Putamen (tissue), 1 donor: Measurements from ENCODE around the gene ATF1.
"Not testable (repeated sequence)": the region's sequence is repeated elsewhere in the genome, so short reads cannot be mapped to it uniquely, and the experiment has no call there.

Source experiments
- DNase-seq: peaks from one replicate; pipeline ENCODE4 v3.0.0-alpha.2; 2016; ENCODE audit warnings: low spot score

The ATF1 gene

GRCh38 chr12:50753232-50753769, 10.6 kb upstream of the ATF1 start:
- DNase-seq, result no peak

- DNase-seq, result peak; percentile 56
These were observed 589 bp downstream of the ATF1 start for GRCh38 chr12:50764286-50765094.

- peak; percentile 47 for DNase-seq
These were observed 1.4 kb downstream of the ATF1 start for GRCh38 chr12:50765095-50765911.

- DNase-seq, result no peak
These were observed 4.5 kb downstream of the ATF1 start for GRCh38 chr12:50768391-50768790.

- DNase-seq, result not testable (repeated sequence)
These were observed 4.9 kb downstream of the ATF1 start for GRCh38 chr12:50768813-50769212.

- no peak for DNase-seq
These were observed 7.5 kb downstream of the ATF1 start for GRCh38 chr12:50771409-50771808.

- no peak for DNase-seq
These were observed 8.6 kb downstream of the ATF1 start for GRCh38 chr12:50772470-50772869.

GRCh38 chr12:50772877-50773276, 9.0 kb downstream of the ATF1 start:
- no peak for DNase-seq

- DNase-seq, result no peak
These were observed 11.3 kb downstream of the ATF1 start for GRCh38 chr12:50775251-50775650.

- DNase-seq, result no peak
These were observed 13.1 kb downstream of the ATF1 start for GRCh38 chr12:50776749-50777728.

- no peak for DNase-seq
These were observed 15.0 kb downstream of the ATF1 start for GRCh38 chr12:50778663-50779590.

GRCh38 chr12:50780013-50780412, 16.1 kb downstream of the ATF1 start:
- DNase-seq, result no peak

GRCh38 chr12:50784501-50784900, 20.6 kb downstream of the ATF1 start:
- DNase-seq, result no peak

GRCh38 chr12:50785406-50786001, 21.6 kb downstream of the ATF1 start:
- no peak for DNase-seq

- no peak for DNase-seq
These were observed 22.8 kb downstream of the ATF1 start for GRCh38 chr12:50786498-50787231.

- no peak for DNase-seq
These were observed 23.7 kb downstream of the ATF1 start for GRCh38 chr12:50787618-50788017.

- DNase-seq, result no peak
These were observed 24.7 kb downstream of the ATF1 start for GRCh38 chr12:50788561-50788960.

- no peak for DNase-seq
These were observed 26.2 kb downstream of the ATF1 start for GRCh38 chr12:50790081-50790480.

GRCh38 chr12:50799908-50800307, 36.0 kb downstream of the ATF1 start:
- no peak for DNase-seq
